ENCODE results near the gene MANEA. TPM values are rescaled to one million over a fixed set of nuclear protein-coding genes. Genes with fewer than 3 reads are reported as not detected.
"Not testable (repeated sequence)": the region's sequence is repeated elsewhere in the genome, so short reads cannot be mapped to it uniquely, and the experiment has no call there.

Gene MANEA
- 4.3 TPM for total RNA-seq
- long read RNA-seq, full-length matches to known transcripts: 7 of 8 reads
- long read RNA-seq, partial matches to known transcripts: 0 of 8 reads
- long read RNA-seq, other reads (novel, unspliced or antisense): 1 of 8 reads

- intact Hi-C loops (cut with micrococcal nuclease): no loop called here
- peak; percentile 91 for DNase-seq
- ATAC-seq: peak; percentile 98
Observed at GRCh38 chr6:95577304-95578105, at the start of gene MANEA. Gene MANEA (plus strand): TSS chr6:95577535. CDS start chr6:95586440, 8,905 bp downstream.

GRCh38 chr6:95529762-95530161 lies 47.6 kb upstream of the MANEA start:
- ATAC-seq (no peak), DNase-seq (no peak)
- intact Hi-C loops (cut with micrococcal nuclease): no loop called here

- intact Hi-C loops (cut with micrococcal nuclease): no loop called here
- no peak for ATAC-seq
Observed at GRCh38 chr6:95530176-95530819, 47.0 kb upstream of the MANEA start.

GRCh38 chr6:95543798-95544197 lies 33.5 kb upstream of the MANEA start:
- peak; percentile 78 for ATAC-seq
- no peak for DNase-seq
- intact Hi-C loops (cut with micrococcal nuclease): no loop called here

More at GRCh38 chr6:95530176-95530819, 47.0 kb upstream of the MANEA start:
- DNase-seq: no peak

GRCh38 chr6:95544517-95545225 lies 32.7 kb upstream of the MANEA start:
- intact Hi-C loops (cut with micrococcal nuclease): no loop called here
- ATAC-seq (peak; percentile 31), DNase-seq (no peak)

GRCh38 chr6:95545226-95545625 lies 32.1 kb upstream of the MANEA start:
- intact Hi-C loops (cut with micrococcal nuclease): no loop called here
- DNase-seq (no peak), ATAC-seq (peak; percentile 87)

- DNase-seq (no peak), ATAC-seq (peak; percentile 36)
- intact Hi-C loops (cut with micrococcal nuclease): no loop called here
Observed at GRCh38 chr6:95545686-95546085, 31.6 kb upstream of the MANEA start.

- intact Hi-C loops (cut with micrococcal nuclease): no loop called here
- DNase-seq: no peak
- ATAC-seq: no peak
Observed at GRCh38 chr6:95546148-95546547, 31.2 kb upstream of the MANEA start.

GRCh38 chr6:95547043-95547442 lies 30.3 kb upstream of the MANEA start:
- ATAC-seq (no peak), DNase-seq (no peak)
- intact Hi-C loops (cut with micrococcal nuclease): no loop called here

GRCh38 chr6:95548188-95548786 lies 29.0 kb upstream of the MANEA start:
- DNase-seq: peak; percentile 21
- intact Hi-C loops (cut with micrococcal nuclease): no loop called here
- ATAC-seq: no peak

GRCh38 chr6:95551678-95552324 lies 25.5 kb upstream of the MANEA start:
- intact Hi-C loops (cut with micrococcal nuclease): no loop called here
- peak; percentile 15 for DNase-seq
- peak; percentile 88 for ATAC-seq

GRCh38 chr6:95553880-95554279 lies 23.5 kb upstream of the MANEA start:
- no peak for DNase-seq
- intact Hi-C loops (cut with micrococcal nuclease): no loop called here
- no peak for ATAC-seq

GRCh38 chr6:95560956-95561355 lies 16.4 kb upstream of the MANEA start:
- intact Hi-C loops (cut with micrococcal nuclease); ATAC-seq; DNase-seq: not testable (repeated sequence)

GRCh38 chr6:95569560-95569959 lies 7.8 kb upstream of the MANEA start:
- intact Hi-C loops (cut with micrococcal nuclease): no loop called here
- DNase-seq (no peak), ATAC-seq (no peak)

- DNase-seq: no peak
- intact Hi-C loops (cut with micrococcal nuclease): no loop called here
- ATAC-seq: no peak
Observed at GRCh38 chr6:95572098-95572497, 5.2 kb upstream of the MANEA start.

GRCh38 chr6:95574811-95575210 lies 2.5 kb upstream of the MANEA start:
- ATAC-seq: no peak
- intact Hi-C loops (cut with micrococcal nuclease): no loop called here
- no peak for DNase-seq

- DNase-seq (no peak), ATAC-seq (peak; percentile 16)
- intact Hi-C loops (cut with micrococcal nuclease): no loop called here
Observed at GRCh38 chr6:95576218-95576997, 927 bp upstream of the MANEA start.

GRCh38 chr6:95576998-95577303 lies 384 bp upstream of the MANEA start:
- DNase-seq (no peak), ATAC-seq (no peak)
- intact Hi-C loops (cut with micrococcal nuclease): no loop called here

- peak; percentile 29 for ATAC-seq
- DNase-seq: no peak
- intact Hi-C loops (cut with micrococcal nuclease): no loop called here
Observed at GRCh38 chr6:95578106-95578410, 723 bp downstream of the MANEA start.
